Lower leg skin (tissue), 4 donors: ENCODE results near the gene FNDC3B. TPM values are rescaled to one million over a fixed set of nuclear protein-coding genes. Genes with fewer than 3 reads are reported as not detected.
"Not testable (repeated sequence)": the region's sequence is repeated elsewhere in the genome, so short reads cannot be mapped to it uniquely, and the experiment has no call there.

Experiments used
- DNase-seq, 2 donors: peaks; one replicate each; pipeline ENCODE4 v3.0.0-alpha.2; 2019; ENCODE audit warnings: low spot score in 2 of 2
- H3K4me3 ChIP-seq: fragments of 200-600 bp; sonication (generic); 2 replicates; pipeline ENCODE4 v1.5.1; 2017; ENCODE audit warnings: mild to moderate bottlenecking, low read depth; ENCODE audit not compliant: poor library complexity, severe bottlenecking
- POLR2A ChIP-seq, 2 donors: fragments of 450-650 bp; IDR thresholded peaks; one replicate each; pipeline ENCODE4 v1.6.1; 2016 to 2017; ENCODE audit warnings: antibody characterized with exemption in 2 of 2, mild to moderate bottlenecking in 1 of 2, moderate library complexity in 1 of 2
- WGBS, 2 donors: methylation state at CpG; one replicate each; pipeline ENCODE4 v1.1.5; 2018; 5-methylcytosine and 5-hydroxymethylcytosine counted together
- intact Hi-C: fragments of 100-400 bp; cut with DNase I; formaldehyde crosslinking; loops from one replicate; pipeline ENCODE4 v1.15.0; 2023; ENCODE audit warnings: low total_unique reads
- total RNA-seq, 4 donors: library from RNA; depleted of rRNA; stranded (reverse); fragments of >200 nt; gene quantifications; one replicate each; pipeline ENCODE4 v1.1.0, GENCODE V29; 2016
- TF ChIP-seq, protein P1 (sequence below), 3 donors: fragments of 450-650 bp; IDR thresholded peaks; one replicate each; pipeline ENCODE4 v1.5.1; 2016; ENCODE audit warnings: antibody characterized with exemption in 3 of 3, mild to moderate bottlenecking in 3 of 3, moderate library complexity in 2 of 3

Gene FNDC3B
- total RNA-seq, 4 donors from 2014 or later = 22.9 to 39.3 (median 23.2) TPM

DNA sequence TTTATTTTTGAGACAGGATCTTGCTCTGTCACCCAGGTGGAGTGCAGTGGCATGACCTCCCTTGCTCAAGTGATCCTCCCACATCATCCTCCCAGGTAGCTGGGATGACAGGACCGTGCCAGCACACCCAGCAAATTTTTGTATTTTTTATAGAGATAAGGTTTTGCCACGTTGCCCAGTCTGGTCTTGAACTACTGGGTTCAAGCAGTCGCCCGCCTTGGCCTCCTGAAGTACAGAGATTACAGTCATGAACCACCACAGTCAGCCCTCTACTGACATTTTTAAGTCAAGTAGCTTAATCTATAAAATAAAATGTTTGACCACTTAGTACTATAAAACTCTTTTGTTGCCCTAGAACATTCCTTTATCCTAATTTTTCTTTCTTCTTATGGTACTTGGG lies 198.8 kb downstream of the FNDC3B start:
- TF ChIP-seq POLR2A (IDR thresholded peaks at IDR 0.05) = no peak
- TF ChIP-seq, protein P1, sequence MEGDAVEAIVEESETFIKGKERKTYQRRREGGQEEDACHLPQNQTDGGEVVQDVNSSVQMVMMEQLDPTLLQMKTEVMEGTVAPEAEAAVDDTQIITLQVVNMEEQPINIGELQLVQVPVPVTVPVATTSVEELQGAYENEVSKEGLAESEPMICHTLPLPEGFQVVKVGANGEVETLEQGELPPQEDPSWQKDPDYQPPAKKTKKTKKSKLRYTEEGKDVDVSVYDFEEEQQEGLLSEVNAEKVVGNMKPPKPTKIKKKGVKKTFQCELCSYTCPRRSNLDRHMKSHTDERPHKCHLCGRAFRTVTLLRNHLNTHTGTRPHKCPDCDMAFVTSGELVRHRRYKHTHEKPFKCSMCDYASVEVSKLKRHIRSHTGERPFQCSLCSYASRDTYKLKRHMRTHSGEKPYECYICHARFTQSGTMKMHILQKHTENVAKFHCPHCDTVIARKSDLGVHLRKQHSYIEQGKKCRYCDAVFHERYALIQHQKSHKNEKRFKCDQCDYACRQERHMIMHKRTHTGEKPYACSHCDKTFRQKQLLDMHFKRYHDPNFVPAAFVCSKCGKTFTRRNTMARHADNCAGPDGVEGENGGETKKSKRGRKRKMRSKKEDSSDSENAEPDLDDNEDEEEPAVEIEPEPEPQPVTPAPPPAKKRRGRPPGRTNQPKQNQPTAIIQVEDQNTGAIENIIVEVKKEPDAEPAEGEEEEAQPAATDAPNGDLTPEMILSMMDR (IDR thresholded peaks at IDR 0.05) = no peak
- no peak overlapping the region for H3K4me3 ChIP-seq
- 91 to 92% methylated on average over 4 of the region's 4 CpGs for WGBS, 2 donors
- no peak for DNase-seq
- intact Hi-C loops = no loop called here

DNA sequence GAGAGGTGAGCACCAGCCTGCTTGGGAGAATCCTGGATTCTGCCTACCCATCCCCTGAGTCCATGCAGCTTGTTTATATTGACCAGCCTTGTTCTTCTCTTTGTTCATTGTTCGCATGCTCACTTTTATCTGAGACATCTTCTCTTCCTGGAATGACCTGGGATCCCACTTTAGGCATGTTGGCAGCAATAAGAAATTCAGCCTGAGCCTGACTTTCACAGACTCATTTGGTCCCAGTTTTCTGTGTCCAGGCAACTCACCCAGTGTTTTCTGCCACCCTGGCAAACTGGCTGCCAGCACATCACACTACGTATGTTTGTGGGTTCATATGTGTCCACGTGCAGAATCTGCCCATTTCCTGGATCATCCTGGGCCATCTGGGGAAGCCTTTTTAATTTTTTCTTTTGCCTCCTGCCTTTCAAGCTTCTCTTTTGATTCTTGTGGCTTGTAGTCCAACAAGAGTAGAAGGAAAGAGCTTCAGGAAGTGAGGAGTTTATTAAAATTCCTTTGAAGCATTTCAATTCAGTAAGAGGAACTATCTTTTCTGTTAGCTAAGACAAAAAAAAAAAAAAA lies 199.9 kb downstream of the FNDC3B start:
- 68 to 78% methylated on average over 3 of the region's 3 CpGs for WGBS, 2 donors

DNA sequence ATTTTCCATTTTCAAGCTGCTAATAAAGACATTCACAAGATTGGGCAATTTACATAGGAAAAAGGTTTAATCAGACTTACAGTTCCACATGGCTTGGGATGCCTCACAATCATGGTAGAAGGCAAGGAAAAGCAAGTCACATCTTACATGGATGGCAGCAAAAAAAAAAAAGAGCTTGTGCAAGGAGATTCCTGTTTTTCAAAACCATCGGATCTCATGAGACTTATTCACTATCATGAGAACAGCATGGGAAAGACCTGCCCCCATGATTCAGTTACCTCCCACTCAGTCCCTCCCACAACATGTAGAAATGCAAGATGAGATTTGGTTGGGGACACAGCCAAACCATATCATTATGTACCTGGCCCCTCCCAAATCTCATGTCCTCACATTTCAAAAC lies 202.0 kb downstream of the FNDC3B start:
- intact Hi-C loops = no loop called here
- WGBS, 2 donors = 90 to 93% methylated on average over 1 of the region's 1 CpG
- no peak for TF ChIP-seq POLR2A (IDR thresholded peaks at IDR 0.05)
- H3K4me3 ChIP-seq = no peak overlapping the region
- DNase-seq = no peak

More for the DNA sequence above, 199.9 kb downstream of the FNDC3B start:
- DNase-seq = no peak
- no peak overlapping the region for H3K4me3 ChIP-seq
- intact Hi-C loops = no loop called here
- TF ChIP-seq, protein P1 (IDR thresholded peaks at IDR 0.05) = no peak
- TF ChIP-seq POLR2A (IDR thresholded peaks at IDR 0.05) = no peak

GRCh38 chr3:172242471-172242870 lies 203.1 kb downstream of the FNDC3B start:
- DNase-seq, intact Hi-C loops: not testable (repeated sequence)
- WGBS, 2 donors = 97 to 100% methylated on average over 3 of the region's 3 CpGs

DNA sequence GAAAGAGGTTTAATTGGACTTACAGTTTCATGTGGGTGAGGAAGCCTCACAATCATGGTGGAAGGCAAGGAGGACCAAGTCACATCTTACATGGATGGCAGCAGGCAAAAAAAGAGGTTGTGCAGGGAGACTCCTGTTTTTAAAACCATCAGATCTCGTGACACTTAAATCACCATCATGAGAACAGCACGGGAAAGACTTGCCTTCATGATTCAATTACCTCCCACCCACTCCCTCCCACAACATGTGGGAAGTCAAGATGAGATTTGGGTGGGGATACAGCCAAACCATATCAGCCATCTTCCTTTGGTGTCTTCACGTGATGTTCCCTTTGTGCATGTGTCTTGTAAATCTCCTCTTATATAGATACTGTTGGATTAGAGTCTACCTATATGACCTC lies 204.0 kb downstream of the FNDC3B start:
- WGBS, 2 donors = 54 to 75% methylated on average over 3 of the region's 3 CpGs
- DNase-seq, H3K4me3 ChIP-seq, intact Hi-C loops: not testable (repeated sequence)

More at GRCh38 chr3:172242471-172242870, 203.1 kb downstream of the FNDC3B start:
- H3K4me3 ChIP-seq = not testable (repeated sequence)

- TF ChIP-seq POLR2A (IDR thresholded peaks at IDR 0.05) = no peak
- TF ChIP-seq, protein P1 (IDR thresholded peaks at IDR 0.05) = no peak
- H3K4me3 ChIP-seq = no peak overlapping the region
- no peak for DNase-seq
- WGBS, 2 donors = 33 to 38% methylated on average over 2 of the region's 2 CpGs
- intact Hi-C loops = no loop called here
Observed at GRCh38 chr3:172244011-172244410, 204.6 kb downstream of the FNDC3B start.

DNA sequence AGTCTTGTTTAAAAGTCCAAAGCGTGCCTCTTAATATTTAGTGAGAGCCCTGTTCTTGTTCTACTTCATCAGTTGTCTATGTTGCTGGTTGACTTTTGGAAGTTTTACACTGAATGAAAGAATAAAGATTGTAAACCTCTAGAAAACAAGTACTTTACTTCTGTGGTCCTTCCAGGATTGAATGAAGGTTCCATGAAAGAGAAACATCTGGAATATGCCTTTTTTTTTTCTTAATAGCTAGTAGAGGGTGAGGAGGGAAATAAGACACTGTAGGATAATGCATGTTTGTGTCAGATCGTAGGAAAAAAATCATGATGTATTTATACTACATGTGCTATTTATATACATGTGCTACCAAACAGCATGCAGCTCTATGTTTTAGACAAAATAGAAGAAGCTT lies 205.9 kb downstream of the FNDC3B start:
- TF ChIP-seq POLR2A (IDR thresholded peaks at IDR 0.05) = no peak
- TF ChIP-seq, protein P1 (IDR thresholded peaks at IDR 0.05) = no peak
- no peak for DNase-seq
- WGBS, 2 donors = 96 to 99% methylated on average over 2 of the region's 2 CpGs
- intact Hi-C loops = no loop called here
- no peak overlapping the region for H3K4me3 ChIP-seq
